ENCODE results near the gene FTSJ3. TPM values are rescaled to one million over a fixed set of nuclear protein-coding genes. Genes with fewer than 3 reads are reported as not detected.

The FTSJ3 gene
- total and polyA plus RNA-seq, 2 experiments from 2014 or later: 27.6 to 47.3 TPM

- in situ Hi-C loops (cut with MboI): no loop called here
These were observed 35.3 kb downstream of the FTSJ3 start for GRCh38 chr17:63792055-63792729.

GRCh38 chr17:63790057-63790456, 37.4 kb downstream of the FTSJ3 start:
- in situ Hi-C loops (cut with MboI): no loop called here

More at GRCh38 chr17:63792055-63792729, 35.3 kb downstream of the FTSJ3 start:
- Histone ChIP-seq H3K27ac (no peak overlapping the region), H3K9me3 (ENCODE audit: low read depth) (no peaks in the 10 kb centered on the region), H3K79me2 (ENCODE audit: insufficient read depth) (peaks cover 98% of the 10 kb centered on the region), H3K4me3 (no peak overlapping the region), H2AFZ (no peak overlapping the region), H3K9ac (no peak overlapping the region), H3F3A (ENCODE audit: insufficient read depth) (no peaks in the 10 kb centered on the region), H3K27me3 (replicated peaks; ENCODE audit: insufficient read depth) (no peaks in the 10 kb centered on the region), H3K4me2 (ENCODE audit: unreplicated experiment) (no peak overlapping the region), H4K20me1 (ENCODE audit: insufficient read depth) (no peaks in the 10 kb centered on the region; the same call in 1 of the 2 replicates), H3K4me1 (ENCODE audit: insufficient read depth) (no peaks in the 10 kb centered on the region), H3K36me3 (ENCODE audit: low read depth) (peaks cover 88% of the 10 kb centered on the region), H3K9me2 (ENCODE audit: insufficient read depth) (no peaks in the 10 kb centered on the region)
- WGBS, 2 experiments (ENCODE audit: low coverage in 1 of 2, low lambda C conversion rate in 2 of 2, missing lambda C conversion rate in 2 of 2): 68 to 76% methylated on average over 3 of the region's 3 CpGs
- TF ChIP-seq EZH2phosphoT487 (IDR thresholded peaks at IDR 0.05; ENCODE audit: insufficient read depth, low read depth) (no peak), EZH2 (IDR thresholded peaks at IDR 0.05; ENCODE audit: insufficient read depth, poor library complexity, severe bottlenecking) (no peak)
- DNase-seq: no peak

GRCh38 chr17:63786971-63787711, 40.3 kb downstream of the FTSJ3 start:
- Histone ChIP-seq H3K36me3 (ENCODE audit: low read depth) (peaks cover 48% of the 10 kb centered on the region), H3K79me2 (ENCODE audit: insufficient read depth) (peaks cover 100% of the 10 kb centered on the region), H3K9ac (no peak overlapping the region), H3K9me2 (ENCODE audit: insufficient read depth) (no peaks in the 10 kb centered on the region), H3F3A (ENCODE audit: insufficient read depth) (peaks cover 21% of the 10 kb centered on the region), H3K4me1 (ENCODE audit: insufficient read depth) (peaks cover 24% of the 10 kb centered on the region), H3K4me3 (no peak overlapping the region), H3K4me2 (ENCODE audit: unreplicated experiment) (no peak overlapping the region), H3K27me3 (replicated peaks; ENCODE audit: insufficient read depth) (no peaks in the 10 kb centered on the region), H3K9me3 (ENCODE audit: low read depth) (no peaks in the 10 kb centered on the region), H3K27ac (no peak overlapping the region), H4K20me1 (ENCODE audit: insufficient read depth) (peaks cover 34% of the 10 kb centered on the region), H2AFZ (no peak overlapping the region)
- in situ Hi-C loops (cut with MboI): no loop called here
- WGBS, 2 experiments (ENCODE audit: low coverage in 1 of 2, low lambda C conversion rate in 2 of 2, missing lambda C conversion rate in 2 of 2): 94 to 96% methylated on average over 13 of the region's 13 CpGs
- TF ChIP-seq EZH2phosphoT487 (IDR thresholded peaks at IDR 0.05; ENCODE audit: insufficient read depth, low read depth): no peak
- TF ChIP-seq EZH2 (IDR thresholded peaks at IDR 0.05; ENCODE audit: insufficient read depth, poor library complexity, severe bottlenecking): no peak
- DNase-seq: no peak

More at GRCh38 chr17:63790057-63790456, 37.4 kb downstream of the FTSJ3 start:
- no peak for TF ChIP-seq EZH2phosphoT487 (IDR thresholded peaks at IDR 0.05; ENCODE audit: insufficient read depth, low read depth)
- no peak for TF ChIP-seq EZH2 (IDR thresholded peaks at IDR 0.05; ENCODE audit: insufficient read depth, poor library complexity, severe bottlenecking)
- DNase-seq: no peak
- no peak overlapping the region for H3K4me2 ChIP-seq (ENCODE audit: unreplicated experiment)
- no peaks in the 10 kb centered on the region for H3K9me3 ChIP-seq (ENCODE audit: low read depth)
- peaks cover 10% of the 10 kb centered on the region for H4K20me1 ChIP-seq (ENCODE audit: insufficient read depth)
- peaks cover 14% of the 10 kb centered on the region for H3F3A ChIP-seq (ENCODE audit: insufficient read depth)
- H3K9ac ChIP-seq: no peak overlapping the region
- peaks cover 11% of the 10 kb centered on the region for H3K4me1 ChIP-seq (ENCODE audit: insufficient read depth)
- H3K27me3 ChIP-seq (replicated peaks; ENCODE audit: insufficient read depth): no peaks in the 10 kb centered on the region
- no peak overlapping the region for H2AFZ ChIP-seq
- WGBS, 2 experiments (ENCODE audit: low coverage in 1 of 2, low lambda C conversion rate in 2 of 2, missing lambda C conversion rate in 2 of 2): 83 to 84% methylated on average over 6 of the region's 6 CpGs
- no peak overlapping the region for H3K27ac ChIP-seq
- no peak overlapping the region for H3K4me3 ChIP-seq
- peaks cover 98% of the 10 kb centered on the region for H3K79me2 ChIP-seq (ENCODE audit: insufficient read depth)
- no peaks in the 10 kb centered on the region for H3K9me2 ChIP-seq (ENCODE audit: insufficient read depth)
- peaks cover 71% of the 10 kb centered on the region for H3K36me3 ChIP-seq (ENCODE audit: low read depth)

GRCh38 chr17:63786117-63786516, 41.3 kb downstream of the FTSJ3 start:
- Histone ChIP-seq H3K4me2 (ENCODE audit: unreplicated experiment) (no peak overlapping the region), H2AFZ (no peak overlapping the region), H3F3A (ENCODE audit: insufficient read depth) (peaks cover 21% of the 10 kb centered on the region), H3K36me3 (ENCODE audit: low read depth) (peaks cover 42% of the 10 kb centered on the region), H4K20me1 (ENCODE audit: insufficient read depth) (peaks cover 34% of the 10 kb centered on the region), H3K9me2 (ENCODE audit: insufficient read depth) (no peaks in the 10 kb centered on the region), H3K27me3 (replicated peaks; ENCODE audit: insufficient read depth) (no peaks in the 10 kb centered on the region), H3K4me3 (no peak overlapping the region), H3K4me1 (ENCODE audit: insufficient read depth) (peaks cover 25% of the 10 kb centered on the region), H3K79me2 (ENCODE audit: insufficient read depth) (peaks cover 100% of the 10 kb centered on the region), H3K27ac (peak overlapping the region; percentile 48), H3K9ac (no peak overlapping the region), H3K9me3 (ENCODE audit: low read depth) (no peaks in the 10 kb centered on the region)
- 100% methylated on average over 1 of the region's 1 CpG for WGBS, 2 experiments (ENCODE audit: low coverage in 1 of 2, low lambda C conversion rate in 2 of 2, missing lambda C conversion rate in 2 of 2)
- in situ Hi-C loops (cut with MboI): no loop called here
- no peak for DNase-seq
- TF ChIP-seq EZH2 (IDR thresholded peaks at IDR 0.05; ENCODE audit: insufficient read depth, poor library complexity, severe bottlenecking): no peak
- no peak for TF ChIP-seq EZH2phosphoT487 (IDR thresholded peaks at IDR 0.05; ENCODE audit: insufficient read depth, low read depth)
